Upper lobe of left lung (tissue), 4 donors: Measurements from ENCODE around the gene SVIL.

ENCODE experiments used
- EP300 ChIP-seq, 4 donors: sonication (generic); formaldehyde crosslinking; IDR thresholded peaks; one replicate each; pipeline ENCODE4 v1.5.1; 2017; ENCODE audit warnings: antibody characterized with exemption in 4 of 4, control low read depth in 2 of 4
- POLR2A ChIP-seq, 4 donors: fragments of 450-650 bp; IDR thresholded peaks; one replicate each; pipeline ENCODE4 v1.5.1; 2016 to 2017; ENCODE audit warnings: antibody characterized with exemption in 4 of 4, mild to moderate bottlenecking in 2 of 4
- POLR2AphosphoS5 ChIP-seq, 2 donors: sonication (generic); formaldehyde crosslinking; IDR thresholded peaks; one replicate each; pipeline ENCODE4 v1.5.1; 2017; ENCODE audit warnings: antibody characterized with exemption in 2 of 2
- TF ChIP-seq, protein P1 (sequence below), 6 experiments: fragments of 450-650 bp in 4 of 6; fragments of 200-600 bp in 2 of 6; sonication (generic) in 2 of 6; IDR thresholded peaks; one replicate each; pipeline ENCODE4 v1.5.1; 2016 to 2019; ENCODE audit warnings: antibody characterized with exemption in 6 of 6

DNA sequence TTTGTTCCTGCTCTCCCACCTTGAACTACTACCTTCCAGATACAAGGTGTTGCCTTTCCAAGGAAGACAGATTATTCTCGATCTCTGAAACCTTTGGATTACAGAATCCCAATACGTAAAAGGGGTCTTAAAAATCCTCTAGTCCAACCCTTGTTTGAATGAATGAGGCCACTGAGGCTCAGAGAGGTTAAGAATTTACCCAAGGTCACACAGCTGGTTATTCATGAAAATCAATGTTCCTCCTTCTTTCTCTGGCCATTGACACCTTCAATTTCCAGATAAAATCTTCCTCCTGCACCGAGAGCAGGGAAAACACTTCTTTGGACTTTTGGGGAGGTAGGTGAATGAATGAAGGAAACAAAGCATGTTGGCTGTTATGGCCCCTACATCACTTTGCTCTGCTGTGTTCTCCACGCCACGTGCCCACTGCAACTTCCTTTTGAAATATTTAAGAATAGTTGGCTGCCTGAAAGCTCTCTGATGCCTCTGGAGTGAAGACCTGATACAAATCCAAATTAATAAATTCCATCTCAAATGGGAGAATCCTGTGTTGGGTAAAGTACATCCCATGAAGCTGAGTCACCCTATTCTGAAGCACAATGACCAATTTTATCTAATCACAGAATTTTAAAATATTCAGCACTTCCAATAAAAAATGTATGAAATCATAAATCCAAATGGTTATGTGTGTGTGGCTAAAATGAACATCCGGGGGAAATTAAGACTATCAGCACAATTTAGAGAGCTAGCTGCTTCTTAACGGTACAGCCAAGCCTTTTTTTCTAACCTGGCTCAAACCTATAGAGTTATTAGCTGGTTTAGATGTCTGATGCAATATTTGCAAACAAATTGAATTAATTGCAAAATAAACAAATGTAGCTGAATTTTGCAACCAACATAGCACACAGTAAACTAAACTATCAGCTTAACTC lies 7.3 kb downstream of the SVIL start:
- TF ChIP-seq, protein P1, sequence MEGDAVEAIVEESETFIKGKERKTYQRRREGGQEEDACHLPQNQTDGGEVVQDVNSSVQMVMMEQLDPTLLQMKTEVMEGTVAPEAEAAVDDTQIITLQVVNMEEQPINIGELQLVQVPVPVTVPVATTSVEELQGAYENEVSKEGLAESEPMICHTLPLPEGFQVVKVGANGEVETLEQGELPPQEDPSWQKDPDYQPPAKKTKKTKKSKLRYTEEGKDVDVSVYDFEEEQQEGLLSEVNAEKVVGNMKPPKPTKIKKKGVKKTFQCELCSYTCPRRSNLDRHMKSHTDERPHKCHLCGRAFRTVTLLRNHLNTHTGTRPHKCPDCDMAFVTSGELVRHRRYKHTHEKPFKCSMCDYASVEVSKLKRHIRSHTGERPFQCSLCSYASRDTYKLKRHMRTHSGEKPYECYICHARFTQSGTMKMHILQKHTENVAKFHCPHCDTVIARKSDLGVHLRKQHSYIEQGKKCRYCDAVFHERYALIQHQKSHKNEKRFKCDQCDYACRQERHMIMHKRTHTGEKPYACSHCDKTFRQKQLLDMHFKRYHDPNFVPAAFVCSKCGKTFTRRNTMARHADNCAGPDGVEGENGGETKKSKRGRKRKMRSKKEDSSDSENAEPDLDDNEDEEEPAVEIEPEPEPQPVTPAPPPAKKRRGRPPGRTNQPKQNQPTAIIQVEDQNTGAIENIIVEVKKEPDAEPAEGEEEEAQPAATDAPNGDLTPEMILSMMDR (IDR thresholded peaks at IDR 0.05), result no peak
- no peak for TF ChIP-seq EP300 (IDR thresholded peaks at IDR 0.05)
- TF ChIP-seq POLR2A (IDR thresholded peaks at IDR 0.05), result no peak
- TF ChIP-seq POLR2AphosphoS5 (IDR thresholded peaks at IDR 0.05), result no peak
